HFF-Myc (cell line): ENCODE results near the gene PDE4D.
"Not testable (repeated sequence)": the region's sequence is repeated elsewhere in the genome, so short reads cannot be mapped to it uniquely, and the experiment has no call there.

Experiments used
- DNase-seq: peaks from one replicate; pipeline ENCODE4 v3.0.0-alpha.2; 2011; ENCODE audit warnings: low read depth; ENCODE audit errors: extremely low read depth
- H3K4me3 ChIP-seq: replicated peaks from 2 replicates; pipeline ENCODE4 v1.5.1; 2011; ENCODE audit warnings: low read depth, mild to moderate bottlenecking, control low read depth, low read length
- CTCF ChIP-seq: IDR thresholded peaks from 2 replicates; pipeline ENCODE4 v1.5.1; 2012; ENCODE audit warnings: mild to moderate bottlenecking, low read depth, low read length, control low read depth; ENCODE audit errors: missing control alignments

The PDE4D gene

GRCh38 chr5:59474324-59474723, 419.2 kb downstream of the PDE4D start:
- no peak overlapping the region for H3K4me3 ChIP-seq
- TF ChIP-seq CTCF = no peak
- no peak for DNase-seq

GRCh38 chr5:59473611-59474010, 419.9 kb downstream of the PDE4D start:
- no peak overlapping the region for H3K4me3 ChIP-seq
- no peak for TF ChIP-seq CTCF
- DNase-seq = peak; percentile 31

- H3K4me3 ChIP-seq = no peak overlapping the region
- DNase-seq = no peak
- no peak for TF ChIP-seq CTCF
Observed at GRCh38 chr5:59471463-59471862, 422.1 kb downstream of the PDE4D start.

- no peak overlapping the region for H3K4me3 ChIP-seq
- TF ChIP-seq CTCF = no peak
- DNase-seq = no peak
Observed at GRCh38 chr5:59467969-59468368, 425.6 kb downstream of the PDE4D start.

- TF ChIP-seq CTCF = no peak
- DNase-seq = no peak
- H3K4me3 ChIP-seq = no peak overlapping the region
Observed at GRCh38 chr5:59466271-59466670, 427.3 kb downstream of the PDE4D start.

- no peak for DNase-seq
- H3K4me3 ChIP-seq = no peak overlapping the region
- no peak for TF ChIP-seq CTCF
Observed at GRCh38 chr5:59464969-59465368, 428.6 kb downstream of the PDE4D start.

GRCh38 chr5:59463618-59464166, 429.8 kb downstream of the PDE4D start:
- DNase-seq, H3K4me3 ChIP-seq: not testable (repeated sequence)

GRCh38 chr5:59462956-59463355, 430.6 kb downstream of the PDE4D start:
- no peak for TF ChIP-seq CTCF
- no peak for DNase-seq
- no peak overlapping the region for H3K4me3 ChIP-seq
